GM12878 (cell line): Measurements from ENCODE around the gene NET1. TPM values are rescaled to one million over a fixed set of nuclear protein-coding genes. Genes with fewer than 3 reads are reported as not detected.

ENCODE experiments used
- ATAC-seq: fragments of 200-7000 bp; cut with Tn5 transposase; 3 replicates; pipeline ENCODE4 v1.9.1; 2020; ENCODE audit warnings: mild to moderate bottlenecking, moderate library complexity
- BruUV-seq: library from RNA; stranded (reverse); fragments of 400-500 nt; replicated peaks from 2 replicates; lab custom pipeline; 2021; lab: Mats Ljungman, UMichigan
- CTCF ChIA-PET: fragments of 300-600 bp; sonication (Branson Sonifier 250); formaldehyde crosslinking; extraction: SDS; loops from one replicate; lab custom pipeline; 2021; ENCODE audit warnings: inconsistent platforms; lab: Yijun Ruan, JAX
- POLR2A ChIA-PET: fragments of 350-600 bp; formaldehyde crosslinking; extraction: SDS; loops from one replicate; lab custom pipeline; 2021; ENCODE audit warnings: inconsistent platforms; lab: Charles Lee
- RAD21 ChIA-PET: fragments of 300-600 bp; sonication (Branson Sonifier 250); formaldehyde crosslinking; loops from one replicate; lab custom pipeline; 2023; ENCODE audit warnings: antibody characterized with exemption; ENCODE audit not compliant: unreplicated experiment; lab: Charles Lee
- SMC1A ChIA-PET: fragments of 300-600 bp; sonication (Branson Sonifier 250); formaldehyde crosslinking; loops from one replicate; lab custom pipeline; 2023; ENCODE audit not compliant: unreplicated experiment, uncharacterized antibody; lab: Charles Lee
- DNase-seq: peaks from one replicate; pipeline ENCODE4 v3.0.0-alpha.2; 2011; ENCODE audit warnings: low read depth, low spot score
- FAIRE-seq: peaks from 3 replicates; lab custom pipeline; 2011; peaks lifted over from hg19 to GRCh38; lab: Jason Lieb, UNC
- H2AFZ ChIP-seq: 2 replicates; pipeline ENCODE4 v1.6.0; 2011; ENCODE audit warnings: low read depth, low read length, control low read depth; ENCODE audit not compliant: control insufficient read depth
- H3K27ac ChIP-seq: 2 replicates; pipeline ENCODE4 v1.5.1; 2011; ENCODE audit warnings: control low read depth; ENCODE audit not compliant: control insufficient read depth, insufficient read depth
- H3K27me3 ChIP-seq, 2 experiments: replicated peaks in 1 of 2; 2 replicates each; pipeline versions ENCODE4 v1.6.0 to v1.6.1; 2011; ENCODE audit warnings: low read length in 1 of 2; ENCODE audit not compliant: control insufficient read depth in 2 of 2, insufficient read depth in 2 of 2
- H3K36me3 ChIP-seq, 2 experiments: 2 replicates each; pipeline ENCODE4 v1.5.1; 2011; ENCODE audit warnings: low read length in 1 of 2; ENCODE audit not compliant: control insufficient read depth in 2 of 2, insufficient read depth in 2 of 2
- H3K4me1 ChIP-seq: 2 replicates; pipeline ENCODE4 v1.6.1; 2011; ENCODE audit warnings: mild to moderate bottlenecking, low read length, moderate library complexity, mixed read lengths; ENCODE audit not compliant: control insufficient read depth, insufficient read depth
- H3K4me2 ChIP-seq: 2 replicates; pipeline ENCODE4 v1.6.0; 2011; ENCODE audit warnings: control low read depth; ENCODE audit not compliant: control insufficient read depth, insufficient read depth
- H3K4me3 ChIP-seq: fragments of 200-600 bp; sonication (generic); 2 replicates; pipeline ENCODE4 v1.5.1; 2016
- H3K79me2 ChIP-seq: 2 replicates; pipeline ENCODE4 v1.6.0; 2011; ENCODE audit warnings: low read length; ENCODE audit not compliant: control insufficient read depth, insufficient read depth
- H3K9ac ChIP-seq: 2 replicates; pipeline ENCODE4 v1.8.0; 2011; ENCODE audit warnings: low read length, control low read depth, mixed read lengths; ENCODE audit not compliant: control insufficient read depth, insufficient read depth
- H3K9me3 ChIP-seq: replicated peaks from 3 replicates; pipeline ENCODE4 v1.5.1; 2011; ENCODE audit warnings: mild to moderate bottlenecking, low read length; ENCODE audit not compliant: control insufficient read depth, insufficient read depth
- H4K20me1 ChIP-seq: 2 replicates; pipeline ENCODE4 v1.6.0; 2011; ENCODE audit not compliant: control insufficient read depth, insufficient read depth
- CHD4 ChIP-seq: fragments of 200-600 bp; sonication (generic); IDR thresholded peaks from 2 replicates; pipeline ENCODE4 v1.6.1; 2016; ENCODE audit warnings: mild to moderate bottlenecking
- IKZF2 ChIP-seq, 2 experiments: fragments of 450-650 bp; IDR thresholded peaks; 2 replicates each; pipeline ENCODE4 v1.6.1; 2017; ENCODE audit warnings: mild to moderate bottlenecking in 2 of 2, moderate library complexity in 2 of 2
- NKRF ChIP-seq: fragments of 450-650 bp; conservative IDR thresholded peaks from 2 replicates; pipeline ENCODE4 v1.6.1; 2017; ENCODE audit warnings: mild to moderate bottlenecking, moderate library complexity
- ZZZ3 ChIP-seq: IDR thresholded peaks from 2 replicates; pipeline ENCODE4 v1.6.1; 2011; ENCODE audit warnings: low read depth; ENCODE audit not compliant: control insufficient read depth, insufficient read length
- WGBS: methylation state at CpG from one replicate; pipeline ENCODE4 v1.1.6; 2016; ENCODE audit warnings: low lambda C conversion rate; ENCODE audit not compliant: insufficient replicate concordance, insufficient coverage; ENCODE audit errors: missing lambda C conversion rate; 5-methylcytosine and 5-hydroxymethylcytosine counted together
- in situ Hi-C: fragments of 300-500 bp; cut with MboI; formaldehyde crosslinking; loops from 9 replicates; pipeline ENCODE4 v1.14.3; 2018; ENCODE audit warnings: mixed read lengths
- intact Hi-C: fragments of 100-400 bp; cut with micrococcal nuclease; formaldehyde crosslinking; loops from one replicate; pipeline ENCODE4 v1.14.2; 2022; ENCODE audit not compliant: unreplicated experiment
- polyA plus RNA-seq, 11 experiments: library from polyadenylated mRNA; depleted of rRNA in 4 of 11; unstranded in 6 of 11; stranded (reverse) in 5 of 11; fragments of >200 nt; fragmentation: Nextera tagmentation in 4 of 11; fragmentation: Illumina TruSeq in 1 of 11; extraction: Ambion mirVana in 4 of 11; extraction: Trizol in 1 of 11; gene quantifications; 1 replicate in 1 of 11; 2 replicates in 10 of 11; pipeline versions ENCODE4 v1.2.1 to v1.2.3, GENCODE V29; 2011 to 2016; ENCODE audit warnings: inconsistent platforms in 2 of 11, missing spikeins in 2 of 11, low read depth in 1 of 11
- total RNA-seq, 4 experiments: library from RNA; depleted of rRNA in 3 of 4; stranded (reverse); fragments of >200 nt in 3 of 4; fragmentation: Illumina TruSeq in 1 of 4; extraction: Trizol in 1 of 4; gene quantifications; 2 replicates each; pipeline versions ENCODE4 v1.2.1 to v1.2.3, GENCODE V29; 2013 to 2021

The NET1 gene
- total and polyA plus RNA-seq, 10 of the 15 experiments (the other 5 are each of a cell fraction or from before 2014, with no cell fraction given): 6.5 to 22.7 (median 18.4) TPM

GRCh38 chr10:5396556-5397300, 15.6 kb upstream of the NET1 start (continued):
- no peak for TF ChIP-seq NKRF
- TF ChIP-seq IKZF2 (IDR thresholded peaks at IDR 0.05): no peak
- TF ChIP-seq ZZZ3: no peak

- Histone ChIP-seq H3K9ac (no peak overlapping the region), H3K4me1 (no peaks in the 10 kb centered on the region), H2AFZ (no peak overlapping the region), H3K9me3 (no peaks in the 10 kb centered on the region), H3K27me3 (peaks cover 0 to 5% of the 10 kb centered on the region in 2 experiments; a peak in 2 of 4 replicates), H3K36me3 (no peaks in the 10 kb centered on the region), H4K20me1 (no peaks in the 10 kb centered on the region), H3K4me2 (no peak overlapping the region), H3K27ac (no peak overlapping the region), H3K79me2 (no peaks in the 10 kb centered on the region), H3K4me3 (no peak overlapping the region)
- POLR2A ChIA-PET: no interaction called here
- CTCF ChIA-PET: interaction anchor here (0.6 to 0.7 kb wide), 3 partner anchors 15 to 550 kb away, joined by 3 to 4 read pairs (median 3); no protein-coding TSS in a partner anchor
- RAD21 ChIA-PET: no interaction called here
- intact Hi-C loops: no loop called here
- TF ChIP-seq CHD4: no peak
- BruUV-seq: no TSS peak
- SMC1A ChIA-PET: no interaction called here
- ATAC-seq (no peak), DNase-seq (no peak), FAIRE-seq (no peak)
- in situ Hi-C loops: no loop called here
- 40% methylated on average over 6 of the region's 6 CpGs for WGBS
These were observed 13.0 kb upstream of the NET1 start for GRCh38 chr10:5399332-5399731.
